ENCODE results near the gene LTO1. TPM values are rescaled to one million over a fixed set of nuclear protein-coding genes. Genes with fewer than 3 reads are reported as not detected.
"Not testable (repeated sequence)": the region's sequence is repeated elsewhere in the genome, so short reads cannot be mapped to it uniquely, and the experiment has no call there.

LTO1 gene
- polyA plus RNA-seq, 3 donors, result 18.5 to 21.5 (median 20.3) TPM

DNA sequence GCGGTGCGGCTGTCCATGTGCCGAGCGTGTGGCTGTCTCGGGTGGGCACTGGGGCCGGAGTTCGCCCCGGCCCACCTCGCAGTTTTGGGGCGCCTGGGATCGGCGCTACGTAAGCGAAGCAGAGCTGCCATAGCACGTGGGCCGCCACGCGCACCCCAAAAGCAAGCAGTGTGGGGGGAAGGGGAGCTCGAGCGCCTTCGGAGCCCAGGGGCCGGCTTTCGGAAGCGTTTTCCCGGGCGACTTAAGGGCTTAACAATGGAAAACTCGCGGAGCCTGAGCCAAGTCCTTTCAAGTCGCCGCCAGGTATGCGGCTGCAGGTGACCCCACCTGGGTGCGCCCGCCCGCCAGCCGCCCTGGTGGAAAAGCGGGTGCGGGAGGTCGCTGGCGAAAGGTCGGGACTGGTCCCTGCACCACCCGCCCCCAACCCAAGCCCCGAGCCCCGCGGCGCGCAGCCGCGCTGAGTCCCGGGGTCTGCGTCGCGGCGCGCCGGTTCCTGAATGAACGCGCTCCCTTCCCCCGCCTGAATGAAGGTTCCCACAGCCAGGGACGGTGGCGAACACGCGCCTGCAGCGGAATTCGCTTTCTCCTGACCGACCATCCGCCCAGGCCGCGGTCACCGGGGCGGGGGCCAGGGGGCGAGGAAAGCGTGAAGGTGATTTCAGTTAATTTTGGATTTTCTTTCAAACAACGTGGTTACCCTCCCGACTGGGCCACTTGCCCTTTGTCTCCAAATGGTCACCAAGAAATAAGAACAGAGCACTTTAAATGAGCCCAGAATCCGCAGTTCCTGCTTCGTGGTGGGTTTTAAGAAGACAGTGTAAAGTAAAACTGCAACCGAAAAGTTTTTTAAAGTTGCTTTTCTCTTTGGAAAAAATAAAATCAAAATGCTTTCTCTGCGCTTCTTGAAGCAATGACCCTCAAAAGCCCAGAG, 36.9 kb downstream of the LTO1 start:
- no peak for DNase-seq (ENCODE audit: low read depth in 3 of 3, low spot score in 2 of 3)

DNA sequence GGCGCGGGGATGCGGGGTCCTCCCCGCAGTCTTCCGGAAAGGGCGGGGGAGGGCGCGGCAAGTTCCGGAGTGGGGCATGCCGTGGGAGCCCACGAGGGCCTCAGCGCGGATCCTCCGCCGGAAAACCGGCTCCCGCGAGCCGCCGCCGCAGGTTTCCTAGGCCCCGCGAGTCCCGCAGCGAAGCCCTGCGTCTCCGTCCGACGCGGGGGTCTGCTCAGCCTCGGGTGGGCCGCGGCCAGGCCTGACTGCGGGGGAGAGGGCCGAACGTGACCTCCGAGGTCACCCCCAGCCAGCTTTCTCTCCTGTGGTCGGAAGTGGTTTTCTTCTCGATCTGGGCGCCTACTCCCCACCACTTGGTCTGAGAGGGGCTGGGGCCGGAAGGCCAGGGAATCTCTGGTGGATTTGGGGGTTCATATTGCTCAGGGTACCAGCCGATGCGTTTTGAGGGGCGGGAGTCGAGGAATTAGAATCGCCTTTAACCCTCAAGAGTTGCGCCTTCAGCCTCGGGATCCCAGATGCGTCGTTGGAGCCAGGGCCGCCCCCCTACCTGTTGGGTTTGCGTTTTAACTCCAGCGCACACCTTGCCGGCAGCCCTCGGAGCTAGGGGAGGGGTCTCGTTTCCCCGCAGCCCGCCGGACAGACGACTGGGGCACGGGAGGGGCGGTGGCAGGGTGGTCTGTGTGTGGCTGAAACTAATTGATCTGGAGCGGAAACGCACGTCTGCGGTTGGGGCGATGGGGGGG, 37.8 kb downstream of the LTO1 start:
- DNase-seq (ENCODE audit: low read depth in 3 of 3, low spot score in 2 of 3), result no peak

DNA sequence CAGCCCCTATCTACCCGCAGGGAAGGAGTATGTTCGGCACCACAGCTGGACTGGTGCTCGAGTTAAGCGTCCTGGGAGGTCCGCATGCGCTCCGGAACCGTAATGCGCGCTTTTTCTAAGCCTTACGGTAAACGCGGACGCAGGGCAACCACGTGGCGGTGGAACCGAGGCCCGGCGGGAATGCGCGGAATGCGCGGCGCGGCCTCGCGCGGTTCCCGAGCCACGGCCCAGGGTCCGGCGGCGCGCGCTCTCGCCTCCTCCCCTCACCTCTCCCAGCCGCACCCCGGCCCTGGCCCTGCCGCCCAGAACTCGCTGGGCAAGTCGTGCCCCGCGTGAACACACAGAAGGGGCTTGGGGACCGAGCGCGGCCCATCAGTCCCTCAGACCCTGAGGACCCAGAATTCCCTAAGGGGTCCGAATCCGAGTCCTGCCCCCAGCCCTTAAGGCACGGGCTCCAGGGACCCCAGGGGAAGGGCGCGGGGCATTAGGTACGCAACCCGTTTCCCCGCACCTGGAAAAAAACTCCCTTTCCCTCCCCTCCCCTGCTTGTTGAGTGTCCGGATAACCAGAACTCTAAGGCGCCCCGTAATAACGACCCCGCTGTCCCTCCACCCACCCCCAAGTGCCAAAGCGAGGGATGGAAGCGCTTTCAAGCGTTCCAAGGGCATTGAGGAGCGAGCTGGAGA, 38.5 kb downstream of the LTO1 start:
- DNase-seq (ENCODE audit: low read depth in 3 of 3, low spot score in 2 of 3), result no peak

DNA sequence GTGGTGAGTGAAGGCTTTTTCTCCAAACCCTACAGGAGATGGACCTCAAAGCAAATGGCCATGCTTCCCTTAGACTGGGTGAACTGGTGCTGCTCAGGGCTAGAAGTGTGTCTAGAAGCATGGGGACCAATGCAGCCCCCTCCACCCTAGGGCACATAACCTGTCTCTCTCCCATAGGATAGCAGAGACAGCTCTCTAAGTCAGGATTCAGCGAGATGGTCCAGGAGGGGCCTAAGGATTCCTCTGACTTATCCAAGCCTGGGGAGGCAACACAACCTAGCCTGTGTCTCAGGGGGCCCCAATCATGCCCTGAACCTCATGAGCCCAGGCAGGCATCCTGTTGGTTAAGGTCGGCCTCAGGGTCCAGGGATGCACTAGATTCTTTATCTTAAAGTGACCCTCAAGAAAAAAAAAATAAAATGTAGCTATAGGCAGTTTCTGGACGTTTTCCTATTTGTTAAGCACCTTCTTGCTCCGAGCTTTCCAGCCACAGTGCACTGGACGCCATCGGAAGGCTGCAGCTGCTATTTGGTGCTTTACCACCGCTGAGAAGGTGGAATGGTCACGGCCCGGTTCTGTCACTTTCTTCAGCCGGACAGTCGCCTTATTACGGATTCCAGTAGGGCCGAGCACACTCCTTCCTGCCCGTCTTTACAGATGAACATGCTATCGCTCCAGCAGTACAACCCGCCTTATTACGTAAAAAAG, 39.2 kb downstream of the LTO1 start:
- no peak for DNase-seq (ENCODE audit: low read depth in 3 of 3, low spot score in 2 of 3)

DNA sequence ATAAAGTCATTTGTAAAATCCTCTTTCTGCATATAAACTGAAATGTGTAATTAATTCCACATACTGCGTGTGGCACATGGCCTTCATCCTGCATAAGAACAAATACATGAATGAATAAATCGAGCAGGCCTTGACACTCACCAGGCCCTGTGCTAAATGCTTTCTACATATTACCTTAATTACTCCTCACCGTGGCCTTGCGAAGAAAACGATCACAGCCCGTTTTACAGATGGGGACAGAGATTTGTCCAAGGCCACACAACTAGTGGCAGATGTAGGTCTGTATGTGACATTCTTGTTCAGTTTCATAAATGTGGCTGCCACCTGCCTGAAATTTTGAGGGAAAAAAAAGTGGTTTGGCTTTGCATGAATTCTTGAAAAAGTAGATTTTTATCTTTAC, 40.0 kb downstream of the LTO1 start:
- DNase-seq (ENCODE audit: low read depth in 3 of 3, low spot score in 2 of 3), result no peak

DNA sequence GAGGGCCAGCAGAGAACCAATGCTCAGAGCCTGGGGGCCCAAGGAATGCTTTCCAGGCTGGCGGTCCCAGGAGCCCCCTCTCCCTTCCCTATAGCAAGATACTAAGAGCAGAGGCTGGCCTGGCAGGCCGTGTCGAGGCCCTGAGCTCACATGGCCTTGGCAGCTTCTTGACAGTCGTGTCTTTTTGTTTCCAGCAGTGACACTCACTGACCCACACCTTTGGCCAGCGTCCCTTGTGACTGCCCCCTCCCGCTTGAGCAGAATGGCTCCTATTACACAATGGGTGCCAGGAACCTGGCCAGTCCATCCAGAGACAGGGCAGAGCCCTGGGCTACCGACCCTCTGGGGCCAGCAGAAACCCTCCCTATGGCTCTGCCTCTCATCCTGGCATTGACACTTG, 40.6 kb downstream of the LTO1 start:
- no peak for DNase-seq (ENCODE audit: low read depth in 3 of 3, low spot score in 2 of 3)

DNA sequence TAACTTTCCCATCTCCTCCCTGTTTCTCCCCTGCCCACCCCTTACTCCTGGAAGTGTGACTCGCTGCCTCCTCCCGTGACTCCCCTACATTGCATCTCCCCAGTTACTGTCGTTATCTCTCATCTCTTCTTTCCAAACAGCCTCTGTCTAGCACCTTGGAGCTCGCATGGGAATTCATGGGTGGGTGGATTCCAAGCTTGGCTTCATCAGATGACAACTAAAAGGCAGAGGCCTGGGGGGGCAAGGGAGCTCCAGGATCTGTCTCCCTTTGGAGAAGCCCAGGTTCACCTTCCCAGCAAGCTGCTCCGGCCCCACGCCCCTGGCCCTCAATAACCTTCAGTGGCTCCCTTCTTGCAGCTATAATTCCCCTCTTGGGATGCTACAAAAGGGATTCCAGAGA, 41.1 kb downstream of the LTO1 start:
- DNase-seq (ENCODE audit: low read depth in 3 of 3, low spot score in 2 of 3), result no peak

DNA sequence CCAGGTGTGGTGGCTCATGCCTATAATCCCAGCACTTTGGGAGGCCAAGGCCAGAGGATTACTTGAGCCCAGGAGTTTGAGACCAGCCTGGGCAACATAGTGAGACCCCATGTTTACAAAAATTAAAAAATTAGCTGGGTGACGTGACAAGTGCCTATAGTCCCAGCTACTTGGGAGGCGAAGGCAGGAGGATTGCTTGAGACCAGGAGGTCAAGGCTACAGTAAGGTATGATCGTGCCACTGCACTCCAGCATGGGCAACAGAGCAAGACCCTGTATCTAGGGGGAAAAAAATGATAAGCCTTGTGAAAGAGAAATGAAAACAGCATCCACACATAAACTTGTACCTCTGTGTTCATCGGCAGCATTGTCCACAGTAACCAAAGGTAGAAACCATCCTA, 42.3 kb downstream of the LTO1 start:
- DNase-seq (ENCODE audit: low read depth in 3 of 3, low spot score in 2 of 3), result no peak

DNA sequence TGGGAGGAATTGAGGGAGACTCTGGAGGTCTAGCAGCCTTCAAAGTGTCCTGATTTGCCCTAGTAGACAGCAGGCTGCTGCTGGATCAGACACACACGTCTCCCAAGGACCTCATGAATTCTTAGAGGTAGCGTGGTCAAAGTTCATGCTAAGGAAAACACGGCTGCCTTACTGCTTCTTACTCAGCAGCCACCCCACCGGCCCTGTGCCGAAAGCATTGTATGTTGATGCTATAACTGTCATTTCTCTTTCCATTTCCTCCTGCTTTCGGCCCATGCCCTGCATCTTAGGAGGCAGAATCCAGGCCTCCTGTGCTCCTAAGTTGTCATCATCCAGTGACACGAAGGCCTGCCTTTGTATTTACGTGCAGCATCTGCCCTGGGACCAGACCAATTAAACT, 44.7 kb downstream of the LTO1 start:
- DNase-seq (ENCODE audit: low read depth in 3 of 3, low spot score in 2 of 3), result no peak

DNA sequence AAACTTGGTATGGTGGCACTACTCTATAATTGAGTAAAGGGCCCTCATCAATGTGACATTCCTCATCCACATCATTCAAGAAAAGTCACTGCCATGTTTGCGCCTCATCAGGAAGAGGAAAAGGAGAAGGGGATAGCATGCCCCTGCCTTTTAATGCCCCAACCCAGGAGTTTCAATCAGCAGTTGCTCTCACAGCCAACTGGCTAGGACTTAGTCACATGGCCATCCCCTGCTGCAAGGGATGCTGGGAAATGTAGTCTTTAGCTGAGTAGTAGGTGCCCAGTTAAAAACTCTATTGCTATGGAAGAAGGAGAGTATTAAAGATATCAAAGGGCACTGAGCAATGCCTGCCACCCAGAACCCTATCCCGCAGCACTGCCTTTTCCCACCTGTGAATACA, 45.1 kb downstream of the LTO1 start:
- no peak for DNase-seq (ENCODE audit: low read depth in 3 of 3, low spot score in 2 of 3)

DNA sequence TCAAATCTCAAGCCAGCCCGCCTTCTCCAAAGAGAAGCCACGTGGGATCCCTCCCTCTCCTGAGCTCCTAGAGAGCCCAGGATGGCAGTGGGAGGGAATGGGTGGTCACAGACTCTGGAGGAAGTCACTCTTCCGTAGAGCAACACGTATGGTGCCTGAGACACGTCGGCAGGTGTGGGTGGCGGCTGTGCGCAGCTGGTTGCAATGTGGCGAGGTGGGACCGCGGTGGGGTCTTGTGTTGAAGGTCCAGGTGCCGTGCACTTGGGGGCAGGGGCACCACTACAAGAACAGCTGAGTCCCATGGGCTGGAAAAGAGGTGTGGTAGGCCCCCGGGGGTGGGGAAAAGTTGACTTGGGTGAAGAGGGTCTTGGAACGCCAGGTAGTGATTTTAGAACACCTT, 47.6 kb downstream of the LTO1 start:
- DNase-seq (ENCODE audit: low read depth in 3 of 3, low spot score in 2 of 3), result no peak

DNA sequence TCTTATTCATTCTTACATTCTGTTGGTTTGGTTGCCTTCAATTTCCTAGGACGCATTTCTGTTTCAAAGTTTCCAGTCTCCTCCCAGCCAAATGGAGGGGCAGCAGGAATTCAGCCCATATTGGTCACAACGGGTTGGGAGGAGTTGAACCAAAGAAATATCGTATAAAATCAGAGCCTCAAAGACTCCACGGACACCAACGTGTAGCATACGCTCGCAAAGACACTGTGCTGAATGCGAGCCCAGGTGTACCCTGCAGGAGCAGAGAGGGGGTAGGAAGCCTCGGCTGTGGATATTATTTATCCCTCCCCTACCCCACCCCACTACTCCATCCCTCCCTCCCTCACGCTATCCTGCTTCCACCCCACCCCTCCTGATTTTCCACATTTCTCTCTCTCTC, 49.7 kb downstream of the LTO1 start:
- no peak for DNase-seq (ENCODE audit: low read depth in 3 of 3, low spot score in 2 of 3)

DNA sequence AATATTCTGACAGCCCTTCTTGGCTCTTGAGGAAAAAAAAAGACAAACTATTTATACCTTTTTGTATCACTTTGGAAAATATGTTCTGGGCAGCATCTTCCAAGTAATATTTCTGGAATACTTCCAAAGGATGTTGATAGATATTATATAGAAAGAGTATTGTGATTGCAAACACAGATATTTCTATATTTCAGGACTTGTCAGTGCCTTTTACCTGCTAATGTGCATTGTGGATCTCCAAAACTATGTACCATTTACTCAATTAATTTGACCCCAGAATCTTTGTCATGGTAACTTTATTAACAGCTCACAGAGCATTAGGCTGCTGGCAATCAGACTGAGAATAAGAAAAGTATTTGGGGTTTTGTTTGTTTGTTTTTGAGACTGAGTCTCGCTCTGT, 50.9 kb downstream of the LTO1 start:
- no peak for DNase-seq (ENCODE audit: low read depth in 3 of 3, low spot score in 2 of 3)

DNA sequence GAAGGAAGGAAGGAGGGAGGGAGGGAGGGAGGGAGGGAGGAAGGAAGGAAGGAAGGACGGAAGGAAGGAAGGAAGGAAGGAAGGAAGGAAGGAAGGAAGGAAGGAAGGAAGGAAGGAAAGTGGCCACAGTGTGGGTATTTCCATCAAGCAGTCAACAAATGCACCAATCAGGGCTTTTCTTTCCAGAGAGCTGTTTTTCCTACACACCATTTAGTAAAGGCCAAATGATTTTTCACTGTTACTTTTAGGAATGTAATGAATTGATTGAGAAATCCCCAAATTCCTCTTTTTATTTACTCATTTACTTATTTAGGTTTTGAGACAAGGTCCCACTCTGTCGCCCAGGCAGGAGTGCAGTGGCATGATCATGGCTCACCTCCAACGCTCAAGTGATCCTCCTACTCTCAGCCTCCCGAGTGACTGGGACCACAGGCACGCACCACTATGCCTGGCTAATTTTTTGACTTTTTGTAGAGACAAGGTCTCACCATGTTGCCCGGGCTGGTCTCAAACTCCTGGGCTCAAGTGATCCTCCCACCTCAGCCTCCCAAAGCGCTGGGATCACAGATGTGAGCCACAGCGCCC, 53.0 kb downstream of the LTO1 start:
- DNase-seq (ENCODE audit: low read depth in 3 of 3, low spot score in 2 of 3), result not testable (repeated sequence)

DNA sequence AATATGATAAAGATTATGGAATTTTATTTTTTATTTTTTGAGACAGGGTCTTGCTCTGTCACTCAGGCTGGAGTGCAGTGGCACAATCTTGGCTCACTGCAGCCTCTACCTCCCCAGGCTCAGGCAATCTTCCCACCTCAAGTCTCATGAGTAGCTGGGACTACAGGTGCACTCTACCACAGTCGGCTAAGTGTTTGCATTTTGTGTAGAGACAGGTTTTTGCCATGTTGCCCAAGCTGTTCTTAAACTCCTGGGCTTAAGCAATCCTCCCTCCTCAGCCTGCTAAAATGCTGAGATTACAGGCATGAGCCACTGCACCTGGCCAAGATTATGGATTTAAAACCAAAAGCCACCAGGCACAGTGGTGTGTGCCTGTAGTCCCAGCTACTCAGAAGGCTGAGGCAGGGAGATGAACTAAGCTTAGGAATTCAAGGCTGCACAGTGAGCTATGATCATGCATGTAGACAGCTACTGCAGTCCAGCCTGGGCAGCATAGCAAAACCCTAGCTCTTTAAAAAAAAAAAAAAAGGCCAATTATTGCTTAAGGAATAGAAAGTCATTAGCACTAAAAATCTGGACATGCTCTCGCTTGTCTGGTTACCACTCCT, 54.4 kb downstream of the LTO1 start:
- DNase-seq (ENCODE audit: low read depth in 3 of 3, low spot score in 2 of 3), result no peak

DNA sequence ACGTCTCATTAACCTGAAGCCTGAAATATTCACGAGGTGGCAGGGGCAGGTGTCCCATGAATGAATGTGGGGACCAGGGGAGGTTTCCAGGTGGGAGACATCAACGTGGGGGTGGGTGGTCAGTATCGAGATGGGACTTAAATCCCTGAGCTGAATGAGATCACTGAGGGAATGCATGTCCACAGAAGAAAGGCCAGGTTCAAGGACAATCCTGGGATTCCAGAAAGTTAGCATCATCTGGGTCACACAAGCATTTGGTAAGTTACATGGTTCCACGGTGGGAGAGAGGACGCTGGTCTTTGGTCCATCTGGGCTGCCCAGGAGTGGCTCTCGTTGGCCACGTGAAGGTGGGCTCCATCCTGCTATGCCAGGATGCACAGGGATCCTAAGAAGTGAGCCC, 56.9 kb downstream of the LTO1 start:
- DNase-seq (ENCODE audit: low read depth in 3 of 3, low spot score in 2 of 3), result no peak

DNA sequence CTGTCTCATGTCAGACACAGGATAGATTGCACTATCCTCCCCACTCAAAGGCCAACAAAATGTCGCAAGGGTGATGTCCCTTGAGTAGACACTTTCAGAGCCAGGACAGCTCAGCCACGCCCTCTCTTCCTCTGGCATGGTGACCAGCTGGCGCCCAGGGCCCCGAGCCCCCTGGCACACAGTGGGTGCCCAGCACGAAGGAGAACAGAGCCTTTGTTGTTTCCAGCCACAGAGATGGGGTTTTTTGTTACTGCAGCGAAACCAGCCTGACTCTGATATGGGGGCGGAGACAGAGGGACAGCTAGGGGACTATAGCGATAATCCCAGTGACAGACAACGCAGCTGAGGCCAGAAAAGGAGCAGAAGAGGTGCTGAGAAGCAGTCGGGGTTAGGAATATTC, 57.5 kb downstream of the LTO1 start:
- DNase-seq (ENCODE audit: low read depth in 3 of 3, low spot score in 2 of 3), result no peak

DNA sequence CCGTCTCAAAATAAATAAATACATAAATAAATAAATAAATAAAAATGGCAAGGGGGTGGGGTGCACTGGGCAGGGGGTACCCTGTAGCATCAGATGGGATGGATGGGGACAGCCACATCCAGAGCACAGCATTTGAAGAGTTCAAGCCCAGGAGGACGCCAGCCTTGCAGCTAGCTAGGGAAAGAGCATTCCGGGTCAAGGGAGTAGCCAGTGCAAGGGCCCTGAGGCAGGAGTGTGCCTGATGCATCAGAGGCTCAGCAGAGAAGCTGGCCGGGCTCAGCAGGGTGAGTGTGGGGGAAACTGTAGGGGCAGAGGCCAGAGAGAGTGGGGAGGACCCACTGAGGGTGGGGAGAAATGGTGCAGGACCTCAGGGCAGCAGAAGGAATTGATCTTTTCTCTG, 57.9 kb downstream of the LTO1 start:
- DNase-seq (ENCODE audit: low read depth in 3 of 3, low spot score in 2 of 3), result no peak

All from right renal cortex interstitium (tissue), 3 donors.